Mucosa of descending colon (tissue), 3 donors: Measurements from ENCODE around the gene MLLT10. TPM values are rescaled to one million over a fixed set of nuclear protein-coding genes. Genes with fewer than 3 reads are reported as not detected.

Experiments used
- ATAC-seq: fragments of 200-7000 bp; cut with Tn5 transposase; one replicate; pipeline ENCODE4 v1.9.1; 2020; ENCODE audit warnings: mild to moderate bottlenecking, moderate library complexity
- DNase-seq, 3 donors: peaks; one replicate each; pipeline ENCODE4 v3.0.0-alpha.2; 2020
- H3K36me3 ChIP-seq: fragments of 200-600 bp; one replicate; pipeline ENCODE4 v1.8.0; 2021; ENCODE audit warnings: low read depth, mild to moderate bottlenecking
- H3K4me1 ChIP-seq: fragments of 200-600 bp; one replicate; pipeline ENCODE4 v1.8.0; 2021; ENCODE audit warnings: low read depth, mild to moderate bottlenecking
- H3K4me3 ChIP-seq: fragments of 200-600 bp; one replicate; pipeline ENCODE4 v1.8.0; 2021; ENCODE audit warnings: mild to moderate bottlenecking
- H3K9me3 ChIP-seq: fragments of 200-600 bp; one replicate; pipeline ENCODE4 v1.8.0; 2021; ENCODE audit warnings: mild to moderate bottlenecking
- intact Hi-C, 2 donors: fragments of 100-400 bp; cut with DNase I in 1 of 2; cut with micrococcal nuclease in 1 of 2; formaldehyde crosslinking; loops; one replicate each; pipeline versions ENCODE4 v1.11.0 to v1.11.1; 2022; cut with DNase I, micrococcal nuclease
- total RNA-seq, 3 donors: library from RNA; stranded (reverse); fragmentation: NEBNext Ultra II Directional in 2 of 3; extraction: Animal tissue kit (Norgen Biotek cat#: 25700) in 2 of 3; gene quantifications; one replicate each; pipeline versions ENCODE4 v1.2.1 to v1.2.4, GENCODE V29; 2021 to 2023
- TF ChIP-seq, protein P1 (sequence below): fragments of 200-600 bp; IDR thresholded peaks from one replicate; pipeline ENCODE4 v1.8.0; 2022; ENCODE audit warnings: antibody characterized with exemption, mild to moderate bottlenecking
- donor health status: DM: no; HTN: no; CAD: no; lungs with moderate emphysema.
- donor health status: DM: no; HTN: no; CAD: no.
- donor health status: DM: no; HTN: yes; CAD: no.

MLLT10 gene
- total RNA-seq, 3 donors from 2014 or later, result 29.6 to 43.1 (median 35.8) TPM

GRCh38 chr10:21526860-21527597, 7.0 kb upstream of the MLLT10 start:
- Histone ChIP-seq H3K4me3 (peak overlapping the region; percentile 31), H3K9me3 (no peaks in the 10 kb centered on the region), H3K36me3 (no peaks in the 10 kb centered on the region), H3K4me1 (peaks cover 6% of the 10 kb centered on the region)
- TF ChIP-seq, protein P1, sequence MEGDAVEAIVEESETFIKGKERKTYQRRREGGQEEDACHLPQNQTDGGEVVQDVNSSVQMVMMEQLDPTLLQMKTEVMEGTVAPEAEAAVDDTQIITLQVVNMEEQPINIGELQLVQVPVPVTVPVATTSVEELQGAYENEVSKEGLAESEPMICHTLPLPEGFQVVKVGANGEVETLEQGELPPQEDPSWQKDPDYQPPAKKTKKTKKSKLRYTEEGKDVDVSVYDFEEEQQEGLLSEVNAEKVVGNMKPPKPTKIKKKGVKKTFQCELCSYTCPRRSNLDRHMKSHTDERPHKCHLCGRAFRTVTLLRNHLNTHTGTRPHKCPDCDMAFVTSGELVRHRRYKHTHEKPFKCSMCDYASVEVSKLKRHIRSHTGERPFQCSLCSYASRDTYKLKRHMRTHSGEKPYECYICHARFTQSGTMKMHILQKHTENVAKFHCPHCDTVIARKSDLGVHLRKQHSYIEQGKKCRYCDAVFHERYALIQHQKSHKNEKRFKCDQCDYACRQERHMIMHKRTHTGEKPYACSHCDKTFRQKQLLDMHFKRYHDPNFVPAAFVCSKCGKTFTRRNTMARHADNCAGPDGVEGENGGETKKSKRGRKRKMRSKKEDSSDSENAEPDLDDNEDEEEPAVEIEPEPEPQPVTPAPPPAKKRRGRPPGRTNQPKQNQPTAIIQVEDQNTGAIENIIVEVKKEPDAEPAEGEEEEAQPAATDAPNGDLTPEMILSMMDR, result no peak
- DNase-seq (peak; percentile 58 to 77 (median 77)), ATAC-seq (peak; percentile 53)
- intact Hi-C loops, result no loop called here

GRCh38 chr10:21527598-21528235, 6.3 kb upstream of the MLLT10 start:
- Histone ChIP-seq H3K4me3 (no peak overlapping the region), H3K4me1 (peaks cover 6% of the 10 kb centered on the region), H3K36me3 (no peaks in the 10 kb centered on the region), H3K9me3 (no peaks in the 10 kb centered on the region)
- ATAC-seq, result no peak
- DNase-seq, result no peak
- TF ChIP-seq, protein P1, result no peak
- intact Hi-C loops, result no loop called here

DNA sequence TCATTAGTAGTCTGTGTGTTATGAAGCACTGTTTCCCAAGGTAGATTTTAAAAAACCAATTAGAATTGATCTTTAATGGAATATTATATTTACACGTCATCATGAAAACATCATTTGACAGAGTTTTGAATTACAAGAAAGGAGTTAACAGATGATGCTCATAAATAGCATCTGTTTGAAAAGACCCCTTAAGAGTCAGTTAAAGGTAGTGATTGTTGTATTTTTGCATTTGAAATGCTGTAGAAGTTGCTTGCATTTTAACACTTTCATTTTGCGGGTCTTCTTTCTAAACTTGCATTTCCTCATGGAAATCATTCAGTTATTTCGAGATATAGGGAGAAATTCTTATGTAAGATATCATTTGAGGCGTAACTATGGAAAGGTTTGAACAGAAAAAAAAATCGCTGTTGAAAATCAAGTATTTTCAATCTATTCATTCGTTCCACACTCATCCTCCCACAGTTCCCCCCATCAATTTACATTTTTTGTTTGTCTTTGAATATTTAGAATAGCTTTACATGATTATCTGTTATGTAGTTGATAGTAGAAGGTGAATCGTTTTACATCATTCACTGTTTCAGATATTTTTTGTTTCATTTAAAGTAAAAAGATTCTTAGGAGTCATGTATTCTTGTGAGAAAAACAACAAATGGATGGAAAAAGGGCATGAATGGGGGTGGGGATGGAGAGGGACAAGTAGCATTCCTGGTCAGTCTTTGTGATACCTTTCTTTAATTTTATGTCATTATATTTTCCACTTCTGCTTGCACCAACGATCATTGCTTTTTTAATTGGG, 5.6 kb upstream of the MLLT10 start:
- H3K4me3 ChIP-seq, result no peak overlapping the region
- H3K9me3 ChIP-seq, result no peaks in the 10 kb centered on the region
- peaks cover 6% of the 10 kb centered on the region for H3K4me1 ChIP-seq
- DNase-seq (no peak), ATAC-seq (no peak)
- no peaks in the 10 kb centered on the region for H3K36me3 ChIP-seq
- TF ChIP-seq, protein P1, result no peak
- intact Hi-C loops, result no loop called here

DNA sequence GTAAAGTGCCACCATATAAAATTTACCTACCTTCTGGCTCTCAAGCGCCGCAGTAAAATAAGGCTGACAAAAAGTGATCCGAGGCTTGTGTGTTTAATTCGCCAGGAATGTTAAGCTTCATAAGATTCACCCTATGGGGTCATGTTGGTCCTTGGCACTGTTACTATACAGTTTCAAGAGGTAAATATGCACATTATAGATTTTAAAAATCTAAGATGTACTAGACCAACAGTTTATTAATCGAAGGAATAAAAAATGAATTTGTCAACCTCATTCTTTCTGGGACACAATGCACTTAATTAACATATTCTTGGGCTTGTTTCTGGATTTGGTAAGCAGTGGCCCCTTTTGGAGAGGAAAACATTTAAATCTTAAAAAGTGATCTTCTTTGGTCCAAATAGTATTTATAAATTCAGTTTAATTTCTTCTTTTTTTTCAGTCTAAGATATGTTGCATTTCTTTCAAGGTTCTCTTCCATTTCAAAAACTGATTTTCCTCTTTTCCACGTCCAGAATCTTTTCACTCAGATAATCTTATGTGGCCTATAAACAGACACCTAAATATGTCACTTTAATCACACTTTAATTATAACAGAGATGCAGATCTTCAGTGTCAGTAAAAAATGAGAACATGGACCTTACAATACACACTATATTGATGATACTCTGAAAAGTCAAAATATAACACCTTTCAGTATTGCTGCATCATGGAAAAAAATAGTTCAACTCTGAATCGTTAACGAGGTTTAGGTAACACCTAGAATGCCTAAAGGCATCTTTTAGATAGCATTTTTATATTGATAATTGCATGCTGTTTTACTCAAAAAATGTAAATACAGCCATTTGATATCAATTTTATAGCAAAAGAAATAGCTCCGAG, 4.8 kb upstream of the MLLT10 start:
- TF ChIP-seq, protein P1, result no peak
- DNase-seq, result no peak
- no peak for ATAC-seq
- Histone ChIP-seq H3K4me1 (peaks cover 6% of the 10 kb centered on the region), H3K9me3 (no peaks in the 10 kb centered on the region), H3K4me3 (no peak overlapping the region), H3K36me3 (no peaks in the 10 kb centered on the region)
- intact Hi-C loops, result no loop called here

- no peak overlapping the region for H3K4me3 ChIP-seq
- intact Hi-C loops, result no loop called here
- no peaks in the 10 kb centered on the region for H3K9me3 ChIP-seq
- ATAC-seq (no peak), DNase-seq (no peak)
- TF ChIP-seq, protein P1, result no peak
- H3K36me3 ChIP-seq, result no peaks in the 10 kb centered on the region
- peaks cover 2% of the 10 kb centered on the region for H3K4me1 ChIP-seq
These were observed 3.9 kb upstream of the MLLT10 start for GRCh38 chr10:21530168-21530567.
